HepG2 (cell line): ENCODE results near the gene CITED2. TPM values are rescaled to one million over a fixed set of nuclear protein-coding genes. Genes with fewer than 3 reads are reported as not detected.

Experiments
- ATF6 ChIP-seq: sonication (generic); formaldehyde crosslinking; conservative IDR thresholded peaks from 2 replicates; pipeline ENCODE4 v1.4.0; 2020; ENCODE audit warnings: missing genetic modification reagents
- DPF2 ChIP-seq: sonication (generic); formaldehyde crosslinking; IDR thresholded peaks from 2 replicates; pipeline ENCODE4 v1.4.0; 2020; ENCODE audit warnings: mild to moderate bottlenecking, low read depth, missing genetic modification reagents, borderline replicate concordance
- GMEB2 ChIP-seq: IDR thresholded peaks from 2 replicates; pipeline ENCODE4 v1.6.1; 2016; ENCODE audit warnings: missing biosample characterization, missing genetic modification reagents, low read depth
- KAT2B ChIP-seq: fragments of 150-350 bp; IDR thresholded peaks from 2 replicates; pipeline ENCODE4 v1.6.1; 2014; ENCODE audit warnings: low read depth, low read length, borderline replicate concordance
- KDM6A ChIP-seq: IDR thresholded peaks from 2 replicates; pipeline ENCODE4 v1.6.1; 2016; ENCODE audit warnings: low read depth
- PPARG ChIP-seq: conservative IDR thresholded peaks from 2 replicates; pipeline ENCODE4 v1.6.1; 2016; ENCODE audit warnings: missing biosample characterization, missing genetic modification reagents
- PRDM4 ChIP-seq: sonication (generic); formaldehyde crosslinking; IDR thresholded peaks from 2 replicates; pipeline ENCODE4 v1.9.0; 2021; ENCODE audit warnings: missing genetic modification reagents, borderline replicate concordance
- PRPF4 ChIP-seq: fragments of 200-400 bp; formaldehyde crosslinking; IDR thresholded peaks from 2 replicates; pipeline ENCODE4 v1.6.1; 2016; ENCODE audit warnings: low read length, low read depth; ENCODE audit not compliant: poor library complexity, severe bottlenecking
- REST ChIP-seq, 2 experiments: IDR thresholded peaks; 2 replicates each; pipeline ENCODE4 v1.6.1; 2011 to 2012; ENCODE audit warnings: low read length in 2 of 2, borderline replicate concordance in 1 of 2, low read depth in 1 of 2, mild to moderate bottlenecking in 1 of 2, moderate library complexity in 1 of 2
- TARDBP ChIP-seq: sonication (generic); formaldehyde crosslinking; IDR thresholded peaks from 2 replicates; pipeline ENCODE4 v1.8.0; 2022; ENCODE audit warnings: mild to moderate bottlenecking, missing genetic modification reagents
- TSC22D2 ChIP-seq: sonication (generic); formaldehyde crosslinking; IDR thresholded peaks from 2 replicates; pipeline ENCODE4 v1.5.1; 2020; ENCODE audit warnings: missing genetic modification reagents, mild to moderate bottlenecking, borderline replicate concordance
- ZFP36L2 ChIP-seq: sonication (generic); formaldehyde crosslinking; IDR thresholded peaks from 2 replicates; pipeline ENCODE4 v1.4.0; 2020; ENCODE audit warnings: missing genetic modification reagents
- ZKSCAN1 ChIP-seq: fragments of 150-350 bp; IDR thresholded peaks from 2 replicates; pipeline ENCODE4 v1.6.1; 2014; ENCODE audit warnings: low read length
- ZNF253 ChIP-seq: sonication (generic); formaldehyde crosslinking; IDR thresholded peaks from 2 replicates; pipeline ENCODE4 v1.8.0; 2022; ENCODE audit warnings: mild to moderate bottlenecking, missing genetic modification reagents, borderline replicate concordance
- ZNF34 ChIP-seq: sonication (generic); formaldehyde crosslinking; IDR thresholded peaks from 2 replicates; pipeline ENCODE4 v1.4.0; 2020; ENCODE audit warnings: mild to moderate bottlenecking, missing genetic modification reagents, borderline replicate concordance
- ZNF367 ChIP-seq: sonication (generic); formaldehyde crosslinking; IDR thresholded peaks from 2 replicates; pipeline ENCODE4 v1.4.0; 2020; ENCODE audit warnings: missing genetic modification reagents, borderline replicate concordance
- ZNF674 ChIP-seq: sonication (generic); formaldehyde crosslinking; IDR thresholded peaks from 2 replicates; pipeline ENCODE4 v1.5.0; 2020; ENCODE audit warnings: low read depth, mild to moderate bottlenecking, missing genetic modification reagents
- polyA plus RNA-seq, 8 experiments: library from polyadenylated mRNA; depleted of rRNA in 3 of 8; stranded (reverse) in 7 of 8; unstranded in 1 of 8; fragments of >200 nt; fragmentation: Illumina TruSeq in 4 of 8; extraction: Trizol in 4 of 8; gene quantifications; 2 replicates each; pipeline versions ENCODE4 v1.2.1 to v1.2.3, GENCODE V29; 2011 to 2016; ENCODE audit warnings: low read depth in 4 of 8, missing spikeins in 1 of 8, mixed read lengths in 1 of 8; ENCODE audit not compliant: insufficient read depth in 1 of 8
- total RNA-seq, 5 experiments: library from RNA; depleted of rRNA; stranded (reverse); fragments of >200 nt; fragmentation: Illumina TruSeq; extraction: Trizol; gene quantifications; 2 replicates each; pipeline ENCODE4 v1.2.3, GENCODE V29; 2016; ENCODE audit warnings: low read depth in 1 of 5

Gene CITED2
- total and polyA plus RNA-seq, 2 of the 13 experiments (the other 11 are each of a cell fraction or from before 2014, with no cell fraction given): 17.6 to 57.2 TPM

DNA sequence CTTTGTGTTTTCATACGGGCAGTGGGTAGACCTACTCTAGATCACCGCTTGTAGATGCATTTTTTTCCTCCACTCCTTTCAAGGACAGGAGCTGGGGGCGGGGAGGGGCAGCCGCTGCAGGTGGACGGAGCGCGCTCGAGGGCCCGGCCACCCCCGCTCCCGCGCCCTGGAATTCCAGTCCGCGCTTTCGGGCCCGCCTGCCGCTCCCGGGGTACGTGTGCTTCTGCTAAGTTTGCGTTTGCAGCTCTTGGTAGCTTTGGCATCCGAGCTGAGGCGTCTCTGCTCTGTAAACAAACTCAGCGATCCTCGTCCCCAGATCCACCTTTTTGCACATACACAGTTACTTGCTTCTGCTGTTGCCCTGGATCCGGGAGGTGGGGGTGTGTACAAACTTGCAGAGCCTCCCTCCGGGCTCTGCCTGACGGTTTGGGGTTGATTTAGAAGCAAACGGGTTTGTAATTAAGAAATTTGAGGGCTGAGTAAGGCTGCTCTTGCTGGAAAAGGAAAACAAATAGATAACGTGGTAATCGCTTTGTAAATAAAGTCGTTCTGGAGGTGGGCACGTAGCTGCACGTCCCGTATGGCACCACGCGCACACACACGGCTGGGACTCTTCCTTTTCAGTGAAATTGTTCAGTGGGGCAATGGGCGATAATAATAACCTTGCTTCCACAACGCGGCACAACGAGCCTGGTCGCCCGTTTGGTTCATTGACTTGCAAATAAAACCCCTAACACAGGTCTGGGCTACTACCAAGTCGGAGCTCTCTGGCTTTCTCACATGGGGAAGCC lies 973 bp upstream of the CITED2 start (continued):
- TF ChIP-seq ATF6 (CRISPR knock-in tag): peak; percentile 79
- TF ChIP-seq TSC22D2 (CRISPR knock-in tag): peak; percentile 93
- peak in 1 of 2 experiments; percentile 79; a peak in 1 of 4 replicates for TF ChIP-seq REST (IDR thresholded peaks at IDR 0.05; ENCODE audit: borderline replicate concordance in 1 of 2, low read depth in 1 of 2, low read length in 2 of 2)
- no peak for TF ChIP-seq ZNF34 (CRISPR knock-in tag)
- no peak for TF ChIP-seq ZNF253
- peak; percentile 28; the same call in 1 of the 2 replicates for TF ChIP-seq PPARG (CRISPR knock-in tag)
- TF ChIP-seq ZNF367 (CRISPR knock-in tag): no peak
- no peak for TF ChIP-seq KDM6A (CRISPR knock-in tag)
- 0 out of 2 replicates have a peak, but pooled peaks have one; percentile 46 for TF ChIP-seq PRDM4 (CRISPR knock-in tag)
- TF ChIP-seq PRPF4: no peak
- no peak; the same call in 1 of the 2 replicates for TF ChIP-seq ZKSCAN1
- no peak for TF ChIP-seq ZFP36L2 (CRISPR knock-in tag)
- peak; percentile 43; the same call in 1 of the 2 replicates for TF ChIP-seq ZNF674 (CRISPR knock-in tag)
- TF ChIP-seq TARDBP (CRISPR knock-in tag): peak; percentile 60; the same call in 1 of the 2 replicates
- TF ChIP-seq GMEB2: peak; percentile 37; the same call in 1 of the 2 replicates
- peak; percentile 62 for TF ChIP-seq DPF2 (CRISPR knock-in tag)
- no peak for TF ChIP-seq KAT2B
